ENCODE data around the gene VGLL4. TPM values are rescaled to one million over a fixed set of nuclear protein-coding genes. Genes with fewer than 3 reads are reported as not detected.

Gene VGLL4
- total RNA-seq, 1 experiment from 2014 or later, result 42.1 TPM

DNA sequence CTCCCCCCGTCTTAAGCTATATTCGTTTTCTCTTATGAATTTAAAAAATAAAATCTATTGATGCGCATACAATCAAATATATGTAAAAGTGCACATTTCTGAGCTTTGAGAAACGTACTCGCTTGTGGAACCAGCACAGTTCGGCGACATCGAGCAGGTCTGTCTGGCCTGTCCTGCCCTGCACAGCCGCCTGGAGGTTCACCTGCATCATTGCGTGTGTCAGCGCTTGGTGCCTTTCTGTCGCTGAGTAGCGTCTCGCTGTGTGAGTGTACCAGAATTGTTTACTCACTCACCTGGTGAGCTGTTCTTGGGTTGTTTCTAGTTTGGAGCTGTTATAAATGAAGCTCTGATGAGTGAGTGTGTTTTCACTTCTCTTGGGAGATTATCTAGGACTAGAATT is 104.0 kb downstream of the VGLL4 start:
- H3K9me3 ChIP-seq (ENCODE audit: control insufficient read depth, low read depth, low read length), result no peaks in the 10 kb centered on the region
- WGBS (ENCODE audit: extremely low coverage, insufficient read length, low lambda C conversion rate), result no CpG with 5 or more reads among the region's 14 CpGs
- no peak overlapping the region for H2BK5ac ChIP-seq (ENCODE audit: insufficient read length, low read length)
- H4K20me1 ChIP-seq (ENCODE audit: control insufficient read depth, insufficient read depth, insufficient read length), result no peaks in the 10 kb centered on the region
- no peaks in the 10 kb centered on the region for H3K9me3 Mint-ChIP-seq
- no peak overlapping the region for H4K5ac ChIP-seq (ENCODE audit: insufficient read length, low read depth, low read length)
- H3K27me3 Mint-ChIP-seq (ENCODE audit: low read depth), result no peaks in the 10 kb centered on the region
- no peak overlapping the region for H3K56ac ChIP-seq (ENCODE audit: insufficient read length, low read depth, low read length)
- no peak overlapping the region for H3K27ac Mint-ChIP-seq
- TF ChIP-seq, protein P1, sequence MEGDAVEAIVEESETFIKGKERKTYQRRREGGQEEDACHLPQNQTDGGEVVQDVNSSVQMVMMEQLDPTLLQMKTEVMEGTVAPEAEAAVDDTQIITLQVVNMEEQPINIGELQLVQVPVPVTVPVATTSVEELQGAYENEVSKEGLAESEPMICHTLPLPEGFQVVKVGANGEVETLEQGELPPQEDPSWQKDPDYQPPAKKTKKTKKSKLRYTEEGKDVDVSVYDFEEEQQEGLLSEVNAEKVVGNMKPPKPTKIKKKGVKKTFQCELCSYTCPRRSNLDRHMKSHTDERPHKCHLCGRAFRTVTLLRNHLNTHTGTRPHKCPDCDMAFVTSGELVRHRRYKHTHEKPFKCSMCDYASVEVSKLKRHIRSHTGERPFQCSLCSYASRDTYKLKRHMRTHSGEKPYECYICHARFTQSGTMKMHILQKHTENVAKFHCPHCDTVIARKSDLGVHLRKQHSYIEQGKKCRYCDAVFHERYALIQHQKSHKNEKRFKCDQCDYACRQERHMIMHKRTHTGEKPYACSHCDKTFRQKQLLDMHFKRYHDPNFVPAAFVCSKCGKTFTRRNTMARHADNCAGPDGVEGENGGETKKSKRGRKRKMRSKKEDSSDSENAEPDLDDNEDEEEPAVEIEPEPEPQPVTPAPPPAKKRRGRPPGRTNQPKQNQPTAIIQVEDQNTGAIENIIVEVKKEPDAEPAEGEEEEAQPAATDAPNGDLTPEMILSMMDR (conservative IDR thresholded peaks at IDR 0.05), result peak; percentile 52
- H3K27ac ChIP-seq (ENCODE audit: insufficient read length, low read depth, low read length), result no peak overlapping the region
- no peak overlapping the region for H3K23ac ChIP-seq (ENCODE audit: insufficient read length, low read depth, low read length)
- H3K36me3 Mint-ChIP-seq (ENCODE audit: insufficient read depth in 1 of 3, low read depth in 3 of 3), result no peaks in the 10 kb centered on the region; a peak in 1 of 7 replicates
- no peak overlapping the region for H2BK20ac ChIP-seq (ENCODE audit: low read depth, low read length, poor library complexity, severe bottlenecking)
- H3K14ac ChIP-seq (ENCODE audit: insufficient read depth, low read length), result no peak overlapping the region
- H3T11ph ChIP-seq (ENCODE audit: low read length), result no peak overlapping the region
- no peak for DNase-seq
- H2AFZ ChIP-seq (ENCODE audit: low read length), result no peak overlapping the region
- no peak overlapping the region for H4K8ac ChIP-seq (replicated peaks; ENCODE audit: insufficient read length, low read depth, low read length)
- H3K4me2 ChIP-seq (ENCODE audit: insufficient read depth, insufficient read length, low read length), result no peak overlapping the region
- no peaks in the 10 kb centered on the region for H3K4me1 ChIP-seq (ENCODE audit: insufficient read depth, low read length)
- no peak overlapping the region for H2BK120ac ChIP-seq (ENCODE audit: low read depth, low read length, poor library complexity, severe bottlenecking)
- H3K4me1 Mint-ChIP-seq, result peaks cover 9 to 11% of the 10 kb centered on the region in 2 experiments
- H3K4ac ChIP-seq (ENCODE audit: low read depth, low read length), result no peak overlapping the region
- H3K23me2 ChIP-seq (ENCODE audit: insufficient read length, low read depth, low read length, poor library complexity, severe bottlenecking), result no peaks in the 10 kb centered on the region
- no peak overlapping the region for H3K4me3 Mint-ChIP-seq
- H4K91ac ChIP-seq (ENCODE audit: insufficient read length, low read depth, low read length), result no peak overlapping the region
- H2BK15ac ChIP-seq (ENCODE audit: low read depth, low read length), result no peak overlapping the region
- H3K79me1 ChIP-seq (ENCODE audit: insufficient read depth, low read depth, low read length, poor library complexity, severe bottlenecking), result no peaks in the 10 kb centered on the region
- H3K9ac ChIP-seq (ENCODE audit: extremely low read depth, insufficient read length, low read length), result no peak overlapping the region
- no peak overlapping the region for H3K18ac ChIP-seq (ENCODE audit: insufficient read length, low read depth, low read length)
- no peaks in the 10 kb centered on the region for H3K27me3 ChIP-seq (ENCODE audit: insufficient read depth, low read length)
- H2AK5ac ChIP-seq (ENCODE audit: insufficient read length, low read length), result no peak overlapping the region
- no peak overlapping the region for H2BK12ac ChIP-seq (ENCODE audit: insufficient read length, low read depth, low read length)
- H3K79me2 ChIP-seq (ENCODE audit: insufficient read depth, low read length), result no peaks in the 10 kb centered on the region

All from H9 (cell line).